ENCODE results near the gene OR5K1.
A peak's percentile ranks its signal among the peaks of the same experiment; 100 is the strongest.

The OR5K1 gene

DNA sequence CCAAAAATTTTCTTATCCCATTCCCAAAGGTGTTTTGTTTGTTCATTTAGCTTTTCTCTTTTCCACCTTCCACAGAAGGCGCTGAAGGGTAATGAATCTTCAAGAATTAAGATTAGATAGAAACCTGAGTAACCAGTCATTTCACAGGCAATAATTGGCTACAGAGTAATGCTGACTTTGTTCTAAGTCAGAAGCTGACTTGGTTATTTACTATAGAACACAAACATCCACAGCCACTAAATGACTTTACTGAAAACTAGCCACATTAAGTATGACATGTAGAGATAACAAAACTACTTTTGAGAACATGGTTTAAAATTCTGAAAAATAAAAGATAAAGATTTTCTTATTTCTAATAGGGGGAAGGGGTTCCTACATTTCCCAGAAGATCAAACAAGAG is 51.9 kb downstream of the OR5K1 start:
- DNase-seq (ENCODE audit: low read depth, low spot score): no peak

- no peak for DNase-seq (ENCODE audit: low read depth, low spot score)
Measured at GRCh38 chr3:98518816-98519215, 55.8 kb downstream of the OR5K1 start.

GRCh38 chr3:98519351-98519750 is 56.4 kb downstream of the OR5K1 start:
- no peak for DNase-seq (ENCODE audit: low read depth, low spot score)

- peak; percentile 66 for DNase-seq (ENCODE audit: low read depth, low spot score)
Measured at GRCh38 chr3:98521897-98522543, 59.0 kb downstream of the OR5K1 start.
